Activated naive CD8-positive, alpha-beta T cell treated with anti-CD3 and anti-CD28 coated beads for 36 hours (primary cell): ENCODE results near the gene PGLYRP2. TPM values are rescaled to one million over a fixed set of nuclear protein-coding genes. Genes with fewer than 3 reads are reported as not detected.
"Not testable (repeated sequence)": the region's sequence is repeated elsewhere in the genome, so short reads cannot be mapped to it uniquely, and the experiment has no call there.

Experiments used
- DNase-seq: peaks from one replicate; pipeline ENCODE4 v3.0.0; 2021
- H3K27ac Mint-ChIP-seq: one replicate; pipeline ENCODE4 v1.8.0; 2022; ENCODE audit warnings: mild to moderate bottlenecking, moderate library complexity, mixed read lengths
- H3K27me3 Mint-ChIP-seq: one replicate; pipeline ENCODE4 v1.8.0; 2022; ENCODE audit warnings: mild to moderate bottlenecking, mixed read lengths
- H3K36me3 Mint-ChIP-seq: one replicate; pipeline ENCODE4 v1.8.0; 2021; ENCODE audit warnings: mild to moderate bottlenecking, mixed read lengths
- H3K4me1 Mint-ChIP-seq: one replicate; pipeline ENCODE4 v1.8.0; 2021; ENCODE audit warnings: mixed read lengths
- H3K4me3 Mint-ChIP-seq: one replicate; pipeline ENCODE4 v1.8.0; 2022; ENCODE audit warnings: mild to moderate bottlenecking, moderate library complexity, mixed read lengths
- H3K9me3 Mint-ChIP-seq: one replicate; pipeline ENCODE4 v1.8.0; 2022; ENCODE audit warnings: mixed read lengths
- total RNA-seq, 2 experiments: library from RNA; stranded (reverse); gene quantifications; one replicate each; pipeline ENCODE4 v1.2.3, GENCODE V29; 2021

PGLYRP2 gene
- total RNA-seq, 2 experiments from 2014 or later: not detected

DNA sequence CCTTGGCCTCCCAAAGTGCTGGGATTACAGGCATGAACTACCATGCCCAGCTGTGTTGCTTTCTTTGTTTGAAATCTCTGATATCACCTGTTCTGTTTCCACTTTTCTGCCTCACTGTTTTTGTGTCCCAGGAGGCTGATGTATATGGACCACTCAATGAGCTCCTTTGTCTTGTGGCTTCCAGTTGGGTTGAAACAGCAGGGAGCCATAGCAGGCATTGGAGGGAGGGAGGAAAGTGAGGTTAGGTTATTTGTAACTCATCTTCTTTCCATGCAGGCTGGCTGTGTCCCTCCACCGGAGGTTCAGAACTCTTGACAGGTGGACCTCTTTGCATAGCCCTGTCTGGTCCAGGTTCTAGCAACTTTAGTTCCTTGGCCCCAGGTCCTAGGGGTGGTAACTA is 23.0 kb upstream of the PGLYRP2 start:
- Mint-ChIP-seq H3K27ac (no peak overlapping the region), H3K4me3 (no peak overlapping the region), H3K9me3 (no peaks in the 10 kb centered on the region), H3K36me3 (no peaks in the 10 kb centered on the region), H3K4me1 (peaks cover 6% of the 10 kb centered on the region), H3K27me3 (no peaks in the 10 kb centered on the region)
- no peak for DNase-seq

DNA sequence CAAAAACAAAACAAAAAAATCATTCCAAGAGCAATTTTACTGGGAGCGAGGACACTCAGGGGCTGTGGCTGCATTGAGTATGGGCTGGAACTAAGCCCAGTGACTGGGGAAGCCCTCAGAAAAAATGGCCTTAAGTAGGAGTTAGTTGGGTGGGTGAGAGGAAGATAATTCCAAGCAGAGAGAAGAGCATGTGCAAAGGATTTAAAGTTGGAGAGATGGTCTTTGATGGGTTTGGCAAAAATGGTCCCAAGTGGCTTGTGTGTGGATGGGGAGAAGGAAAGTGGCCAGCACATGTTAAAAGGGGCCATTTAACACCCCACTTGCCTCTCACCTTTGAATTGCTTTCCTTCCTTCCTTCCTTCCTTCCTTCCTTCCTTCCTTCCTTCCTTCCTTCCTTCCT is 22.3 kb upstream of the PGLYRP2 start:
- peaks cover 6% of the 10 kb centered on the region for H3K4me1 Mint-ChIP-seq
- H3K27me3 Mint-ChIP-seq: no peaks in the 10 kb centered on the region
- no peaks in the 10 kb centered on the region for H3K36me3 Mint-ChIP-seq
- DNase-seq: no peak
- no peak overlapping the region for H3K4me3 Mint-ChIP-seq
- no peaks in the 10 kb centered on the region for H3K9me3 Mint-ChIP-seq
- H3K27ac Mint-ChIP-seq: no peak overlapping the region

DNA sequence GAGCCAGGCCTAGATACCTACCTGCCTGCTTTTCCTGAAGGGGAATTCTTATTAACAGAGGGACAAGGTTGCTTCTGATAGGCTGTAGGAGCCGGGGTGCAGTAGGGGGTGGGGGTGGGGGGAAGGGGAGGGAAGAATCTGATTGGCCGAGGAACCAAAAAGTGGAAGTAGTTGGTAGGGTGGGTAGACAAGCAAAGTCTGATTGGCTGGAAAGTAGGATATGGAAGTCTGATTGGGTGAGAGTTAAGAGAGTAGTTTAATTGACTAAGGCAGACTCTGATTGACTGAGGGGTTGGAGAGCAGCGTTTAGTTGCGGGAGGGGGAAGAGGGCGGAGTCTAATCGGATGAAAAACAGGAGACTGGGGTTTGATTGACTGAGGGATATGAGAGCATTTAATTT is 19.6 kb upstream of the PGLYRP2 start:
- H3K4me3 Mint-ChIP-seq: no peak overlapping the region
- H3K9me3 Mint-ChIP-seq: no peaks in the 10 kb centered on the region
- no peaks in the 10 kb centered on the region for H3K27me3 Mint-ChIP-seq
- no peak for DNase-seq
- peaks cover 6% of the 10 kb centered on the region for H3K4me1 Mint-ChIP-seq
- no peaks in the 10 kb centered on the region for H3K36me3 Mint-ChIP-seq
- no peak overlapping the region for H3K27ac Mint-ChIP-seq

DNA sequence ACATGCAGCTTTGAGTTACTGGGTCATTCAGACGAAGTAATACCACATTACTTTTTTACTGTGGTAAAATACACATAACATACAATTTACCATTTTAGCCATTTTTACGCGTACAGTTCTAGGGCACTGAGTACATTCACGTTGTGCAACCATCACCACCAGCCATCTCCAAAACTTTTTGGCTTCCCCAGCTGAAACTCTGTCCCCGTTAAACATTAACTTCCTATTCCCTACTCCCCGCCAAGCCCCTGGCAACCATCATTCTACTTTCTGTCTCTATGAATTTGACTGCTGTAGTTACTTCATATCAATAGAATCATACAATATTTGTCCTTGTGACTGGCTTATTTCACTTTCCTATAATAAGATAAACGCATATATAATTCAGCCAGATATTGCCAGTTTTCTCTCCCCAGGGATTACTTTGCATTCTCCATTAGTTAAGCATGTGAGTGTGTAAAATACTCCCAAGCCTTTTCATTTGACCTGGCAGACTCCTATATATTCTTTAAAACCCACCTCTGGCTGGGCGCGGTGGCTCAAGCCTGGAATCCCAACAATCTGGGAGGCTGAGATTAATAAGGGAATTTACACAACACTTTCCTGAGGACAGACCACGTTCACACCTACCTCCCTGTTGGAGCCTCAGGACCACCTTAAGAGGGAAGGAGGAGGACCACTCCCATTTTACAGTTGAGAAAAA is 19.0 kb upstream of the PGLYRP2 start:
- Mint-ChIP-seq H3K9me3 (no peaks in the 10 kb centered on the region), H3K27ac (no peak overlapping the region), H3K4me3 (no peak overlapping the region), H3K27me3 (no peaks in the 10 kb centered on the region), H3K36me3 (no peaks in the 10 kb centered on the region), H3K4me1 (peaks cover 6% of the 10 kb centered on the region)
- no peak for DNase-seq

DNA sequence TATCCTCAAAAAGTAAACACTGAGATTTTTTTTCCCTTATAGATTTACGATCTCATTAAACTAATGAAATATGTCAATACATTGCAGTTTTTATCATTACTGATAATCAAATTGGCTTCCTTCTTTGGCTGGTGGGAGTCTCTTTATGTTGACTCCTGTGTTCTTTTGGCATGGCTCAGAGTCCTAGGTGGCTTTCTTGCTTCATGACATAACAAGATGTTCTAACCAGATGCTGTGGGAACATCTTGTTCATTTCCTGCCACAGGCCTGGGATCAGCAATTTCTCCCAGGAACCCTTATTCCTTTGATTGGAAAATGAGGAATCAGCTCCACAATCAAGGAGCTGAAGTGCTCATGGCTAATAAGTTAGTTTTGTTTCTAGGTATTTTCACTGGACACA is 15.8 kb upstream of the PGLYRP2 start:
- H3K27me3 Mint-ChIP-seq: no peaks in the 10 kb centered on the region
- H3K9me3 Mint-ChIP-seq: no peaks in the 10 kb centered on the region
- peaks cover 6% of the 10 kb centered on the region for H3K4me1 Mint-ChIP-seq
- no peak for DNase-seq
- H3K4me3 Mint-ChIP-seq: no peak overlapping the region
- no peaks in the 10 kb centered on the region for H3K36me3 Mint-ChIP-seq
- peak overlapping the region; percentile 25 for H3K27ac Mint-ChIP-seq

DNA sequence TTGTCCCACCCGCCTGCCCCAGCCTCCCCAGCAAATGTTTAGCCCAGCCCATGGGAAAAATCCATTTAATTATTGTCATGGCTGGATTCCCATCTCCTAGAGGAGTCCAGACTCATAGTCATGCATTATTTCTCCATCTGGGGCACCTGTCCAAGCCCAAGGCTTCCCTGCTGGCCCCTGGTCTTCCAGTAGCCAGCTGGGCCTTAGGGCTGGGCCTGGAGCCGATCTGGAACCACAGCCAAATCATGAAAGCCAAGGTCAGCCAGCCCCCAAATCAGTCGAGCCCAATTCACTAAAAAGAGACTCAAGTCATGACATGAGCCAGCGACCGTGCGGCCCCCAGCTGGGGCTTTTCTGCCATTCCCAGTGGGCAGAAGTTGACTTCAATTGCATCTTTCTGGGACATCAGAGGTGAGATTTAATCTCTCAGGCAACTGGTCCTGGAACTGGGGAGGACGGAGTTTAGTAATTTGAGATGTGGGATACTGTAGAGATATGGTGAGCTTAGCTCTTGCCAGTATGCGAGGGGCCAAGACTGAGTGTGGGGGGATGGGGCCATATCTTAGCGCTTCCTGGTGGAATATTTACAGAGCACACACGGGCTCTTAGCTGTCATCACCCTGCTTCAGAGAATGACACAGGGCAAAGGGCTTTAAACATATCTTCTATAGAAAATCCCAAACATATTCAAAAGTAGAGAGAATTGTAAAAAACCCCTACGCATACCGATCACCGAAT is 9.4 kb upstream of the PGLYRP2 start:
- Mint-ChIP-seq H3K4me3 (no peak overlapping the region), H3K9me3 (peaks cover 3% of the 10 kb centered on the region), H3K27me3 (no peaks in the 10 kb centered on the region), H3K36me3 (no peaks in the 10 kb centered on the region), H3K27ac (no peak overlapping the region), H3K4me1 (peaks cover 6% of the 10 kb centered on the region)
- DNase-seq: no peak

DNA sequence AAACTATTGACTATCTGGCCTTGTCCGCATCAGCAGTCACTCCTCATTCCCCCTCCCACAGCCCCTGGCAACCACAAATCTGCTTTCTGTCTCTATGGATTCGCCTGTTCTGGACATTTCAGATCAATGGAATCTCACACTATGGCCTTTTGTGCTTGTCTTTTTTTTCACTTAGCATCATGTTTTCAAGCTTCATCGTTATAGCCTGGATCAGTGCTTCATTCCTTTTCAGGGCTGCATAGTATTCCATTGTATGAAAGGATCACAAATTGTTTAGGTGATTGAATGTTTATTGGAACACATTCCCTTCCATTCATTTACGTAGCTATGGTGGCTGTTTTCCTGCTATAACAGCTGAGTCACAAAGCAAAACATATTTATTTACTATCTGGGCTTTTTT is 7.7 kb upstream of the PGLYRP2 start:
- Mint-ChIP-seq H3K27ac (no peak overlapping the region), H3K36me3 (no peaks in the 10 kb centered on the region), H3K27me3 (no peaks in the 10 kb centered on the region), H3K4me1 (peaks cover 14% of the 10 kb centered on the region), H3K9me3 (peaks cover 3% of the 10 kb centered on the region), H3K4me3 (no peak overlapping the region)
- DNase-seq: no peak

DNA sequence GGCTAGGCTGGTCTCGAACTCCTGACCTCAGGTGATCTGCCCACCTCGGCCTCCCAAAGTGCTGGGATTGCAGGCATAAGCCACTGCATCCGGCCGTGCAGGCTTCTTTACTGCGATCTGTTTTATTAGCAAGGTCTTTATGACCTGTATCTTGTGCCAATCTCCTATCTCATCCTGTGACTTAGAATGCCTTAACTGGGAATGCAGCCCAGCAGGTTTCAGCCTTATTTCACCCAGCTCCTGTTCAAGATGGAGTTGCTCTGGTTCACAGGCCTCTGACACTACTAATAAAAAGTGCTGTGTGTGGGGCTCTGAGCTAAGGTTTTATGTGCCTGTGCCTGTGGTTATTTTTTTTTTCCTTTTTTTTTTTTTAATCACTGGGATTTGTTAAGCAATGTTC is 6.5 kb upstream of the PGLYRP2 start:
- not testable (repeated sequence) for H3K27ac Mint-ChIP-seq, H3K9me3 Mint-ChIP-seq, DNase-seq, H3K27me3 Mint-ChIP-seq, H3K36me3 Mint-ChIP-seq, H3K4me3 Mint-ChIP-seq
- peaks cover 14% of the 10 kb centered on the region for H3K4me1 Mint-ChIP-seq

DNA sequence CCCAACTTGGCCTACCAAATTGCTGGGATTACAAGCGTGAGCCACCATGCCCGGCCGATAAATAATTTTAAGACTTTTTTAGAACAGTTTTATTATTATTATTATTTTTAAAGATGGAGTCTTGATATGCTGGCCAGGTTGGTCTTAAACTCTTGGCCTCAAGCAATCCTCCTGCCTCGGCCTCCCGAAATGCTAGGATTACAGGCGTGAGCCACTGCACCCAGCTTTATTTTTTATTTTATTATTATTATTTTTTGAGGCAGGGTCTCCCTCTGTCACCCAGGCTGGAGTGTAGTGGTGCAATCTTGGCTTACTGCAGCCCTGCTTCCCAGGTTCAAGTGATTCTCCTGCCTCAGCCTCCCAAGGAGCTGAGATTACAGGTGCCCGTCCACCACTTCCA is 1.7 kb upstream of the PGLYRP2 start:
- DNase-seq, H3K9me3 Mint-ChIP-seq, H3K27me3 Mint-ChIP-seq, H3K36me3 Mint-ChIP-seq, H3K27ac Mint-ChIP-seq, H3K4me3 Mint-ChIP-seq: not testable (repeated sequence)
- H3K4me1 Mint-ChIP-seq: peaks cover 34% of the 10 kb centered on the region

DNA sequence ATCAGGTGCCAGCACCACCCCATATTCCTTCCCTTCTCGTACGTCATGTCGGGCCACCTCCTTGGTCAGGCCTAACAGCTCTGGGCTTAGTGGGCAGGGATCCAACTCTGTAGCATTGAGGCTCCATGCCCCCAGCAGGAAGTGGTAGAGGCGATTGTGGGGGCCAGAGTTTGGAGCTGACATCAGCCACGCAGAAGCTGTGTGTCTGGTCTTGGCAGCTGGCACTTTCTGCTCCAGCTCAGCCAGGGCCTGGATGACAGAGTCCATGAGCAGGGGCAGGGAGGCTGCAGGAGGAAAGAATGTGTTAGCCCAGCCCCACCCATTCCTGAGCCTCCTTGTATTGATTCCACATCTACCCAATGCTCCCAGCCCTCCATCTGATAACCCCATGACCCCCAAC is 3.0 kb downstream of the PGLYRP2 start:
- H3K27me3 Mint-ChIP-seq: no peaks in the 10 kb centered on the region
- DNase-seq: no peak
- no peaks in the 10 kb centered on the region for H3K9me3 Mint-ChIP-seq
- H3K4me3 Mint-ChIP-seq: no peak overlapping the region
- no peaks in the 10 kb centered on the region for H3K36me3 Mint-ChIP-seq
- no peak overlapping the region for H3K27ac Mint-ChIP-seq
- H3K4me1 Mint-ChIP-seq: peaks cover 22% of the 10 kb centered on the region

DNA sequence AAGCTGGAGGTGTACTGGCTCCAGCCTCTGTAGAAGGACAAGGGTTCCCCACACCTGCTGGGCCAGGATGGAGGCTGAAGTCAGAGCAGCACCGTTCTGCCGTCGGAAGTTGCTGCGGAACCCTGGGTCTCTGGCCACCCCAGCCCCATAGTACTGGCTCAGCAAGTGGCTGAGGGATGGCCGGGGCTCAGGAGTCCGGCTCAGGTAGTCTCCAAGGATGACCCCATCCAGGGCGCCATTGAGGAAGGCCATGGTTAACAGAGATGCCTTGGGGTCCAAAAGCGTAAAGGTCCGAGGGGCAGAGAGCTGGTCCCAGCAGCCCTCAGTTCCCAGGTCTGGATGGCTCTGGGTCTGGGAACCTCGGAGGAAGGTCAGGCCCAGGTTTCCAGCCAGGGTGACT is 3.7 kb downstream of the PGLYRP2 start:
- H3K9me3 Mint-ChIP-seq: no peaks in the 10 kb centered on the region
- DNase-seq: no peak
- H3K27ac Mint-ChIP-seq: no peak overlapping the region
- H3K36me3 Mint-ChIP-seq: no peaks in the 10 kb centered on the region
- H3K27me3 Mint-ChIP-seq: no peaks in the 10 kb centered on the region
- no peak overlapping the region for H3K4me3 Mint-ChIP-seq
- H3K4me1 Mint-ChIP-seq: peaks cover 22% of the 10 kb centered on the region

DNA sequence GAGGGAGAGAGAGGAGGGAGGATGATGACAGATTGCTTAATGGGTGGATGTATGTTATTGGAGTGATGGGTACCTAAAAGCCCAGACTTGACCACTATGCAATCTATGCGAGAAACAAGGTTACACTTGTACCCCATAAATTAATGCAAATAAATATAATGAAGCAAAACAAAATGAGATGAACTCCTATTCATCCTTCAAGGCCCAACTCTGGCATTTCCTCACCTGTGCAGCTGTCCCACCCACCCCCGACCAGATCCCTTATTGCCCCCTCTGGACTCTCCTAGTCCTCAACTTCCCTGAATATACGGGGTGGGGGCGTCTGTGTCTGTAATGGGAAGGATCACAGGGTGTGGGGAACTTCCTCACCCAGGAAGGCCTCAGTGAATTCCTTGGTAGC is 4.1 kb downstream of the PGLYRP2 start:
- Mint-ChIP-seq H3K27ac (no peak overlapping the region), H3K4me1 (peaks cover 20% of the 10 kb centered on the region), H3K4me3 (no peak overlapping the region), H3K9me3 (no peaks in the 10 kb centered on the region), H3K36me3 (no peaks in the 10 kb centered on the region), H3K27me3 (no peaks in the 10 kb centered on the region)
- DNase-seq: no peak

DNA sequence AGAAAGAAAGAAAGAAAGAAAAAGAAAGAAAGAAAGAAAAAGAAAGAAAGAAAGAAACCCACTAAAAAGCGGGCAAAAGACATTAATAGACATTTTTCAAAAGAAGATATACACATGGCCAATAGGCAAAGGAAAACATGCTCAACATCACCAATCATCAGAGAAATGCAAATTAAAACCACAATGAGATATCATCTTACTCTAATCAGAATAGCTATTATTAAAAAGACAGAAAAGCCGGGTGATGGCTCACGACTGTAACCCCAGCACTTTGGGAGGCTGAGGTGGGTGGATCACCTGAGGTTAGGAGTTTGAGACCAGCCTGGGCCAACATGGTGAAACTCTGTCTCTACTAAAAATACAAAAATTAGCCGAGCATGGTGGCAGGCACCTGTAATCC is 5.5 kb downstream of the PGLYRP2 start:
- H3K27me3 Mint-ChIP-seq, H3K4me3 Mint-ChIP-seq, DNase-seq, H3K9me3 Mint-ChIP-seq, H3K36me3 Mint-ChIP-seq, H3K27ac Mint-ChIP-seq: not testable (repeated sequence)
- H3K4me1 Mint-ChIP-seq: peaks cover 23% of the 10 kb centered on the region

DNA sequence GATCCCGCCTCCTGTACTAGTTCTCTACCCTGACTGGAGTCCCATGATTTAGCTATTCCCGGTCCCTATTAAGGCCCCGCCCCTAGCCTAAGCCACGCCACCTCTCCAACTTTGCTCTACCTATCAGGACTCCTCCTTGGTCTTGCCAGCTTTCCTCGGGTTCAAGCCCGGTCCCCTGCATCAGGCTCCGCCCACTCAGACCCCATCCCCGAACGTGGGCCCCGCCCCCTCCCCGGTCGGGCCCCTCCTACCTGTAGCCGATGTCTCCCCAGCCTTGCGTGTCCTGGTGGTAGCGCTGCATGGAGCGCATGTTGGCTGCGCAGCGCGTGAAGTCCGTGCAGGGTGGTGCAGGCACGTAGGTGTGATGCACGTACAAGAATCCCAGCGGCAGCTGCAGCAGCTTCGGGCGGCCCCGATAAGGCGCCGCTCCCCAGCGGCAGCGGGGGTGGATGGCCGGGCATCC is 7.6 kb downstream of the PGLYRP2 start:
- Mint-ChIP-seq H3K36me3 (peaks cover 11% of the 10 kb centered on the region), H3K4me3 (no peak overlapping the region), H3K27me3 (peaks cover 4% of the 10 kb centered on the region), H3K9me3 (peaks cover 3% of the 10 kb centered on the region), H3K27ac (no peak overlapping the region), H3K4me1 (peaks cover 40% of the 10 kb centered on the region)
- no peak for DNase-seq

DNA sequence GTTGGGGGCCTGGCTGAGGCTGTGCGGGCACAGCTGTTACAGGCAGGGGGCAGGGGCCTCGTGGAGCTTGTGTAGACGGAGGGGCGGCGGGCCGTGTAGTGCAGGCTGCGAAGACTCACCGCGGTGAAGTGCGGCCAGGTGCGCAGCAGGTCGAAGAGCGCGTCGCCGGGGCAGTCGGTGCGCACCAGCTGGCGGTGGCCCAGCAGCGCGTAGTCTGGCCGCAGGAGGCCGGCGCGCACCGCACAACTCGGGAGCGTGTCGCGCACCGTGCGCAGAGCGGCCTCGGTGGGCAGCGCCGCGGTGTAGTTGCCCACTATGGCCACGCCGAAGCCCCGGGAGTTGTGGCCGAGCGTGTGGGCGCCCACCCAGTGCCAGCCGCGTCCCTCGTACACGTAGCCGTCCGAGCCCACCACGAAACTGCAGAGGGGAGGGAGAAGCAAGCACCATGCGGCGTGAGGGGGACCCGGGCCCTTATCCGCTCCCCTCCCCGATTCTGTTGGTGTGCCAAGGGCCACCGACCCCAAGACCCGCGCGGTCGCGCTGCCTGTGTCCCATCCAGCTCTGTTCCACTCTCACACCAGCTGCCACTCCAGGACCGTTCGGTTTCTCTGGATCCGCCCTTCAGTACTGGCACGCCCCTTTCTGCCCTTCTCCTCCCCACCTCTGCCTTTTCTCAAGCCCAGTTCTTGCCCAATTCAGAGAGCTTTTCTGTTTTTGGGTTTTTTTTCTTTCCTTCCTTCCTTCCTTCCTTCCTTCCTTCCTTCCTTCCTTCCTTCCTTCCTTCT is 9.6 kb downstream of the PGLYRP2 start:
- Mint-ChIP-seq H3K27me3 (peaks cover 4% of the 10 kb centered on the region), H3K9me3 (peaks cover 3% of the 10 kb centered on the region), H3K27ac (no peak overlapping the region), H3K4me1 (peaks cover 44% of the 10 kb centered on the region), H3K36me3 (peaks cover 11% of the 10 kb centered on the region), H3K4me3 (peak overlapping the region; percentile 80)
- DNase-seq: peak; percentile 30
